SU-DHL-6 (cell line): ENCODE measurements around the gene PLPP1.

Experiments
- H2AFZ ChIP-seq: fragments of 200-600 bp; sonication (generic); 2 replicates; pipeline ENCODE4 v1.6.1; 2014; ENCODE audit warnings: low read depth, mild to moderate bottlenecking, moderate library complexity, mixed read lengths, antibody characterized with exemption, low read length; ENCODE audit not compliant: severe bottlenecking
- H3F3A ChIP-seq: fragments of 200-600 bp; shearing (Covaris generic); 2 replicates; pipeline ENCODE4 v1.6.0; 2016; ENCODE audit warnings: antibody characterized with exemption, mild to moderate bottlenecking; ENCODE audit not compliant: insufficient read depth
- H3K27ac ChIP-seq: fragments of 200-600 bp; sonication (generic); 2 replicates; pipeline ENCODE4 v1.5.1; 2016; ENCODE audit warnings: low read depth, mild to moderate bottlenecking, low read length, moderate library complexity, mixed read lengths
- H3K27me3 ChIP-seq: fragments of 200-600 bp; sonication (generic), shearing (Covaris generic); 2 replicates; pipeline ENCODE4 v1.6.0; 2014; ENCODE audit warnings: mild to moderate bottlenecking, low read length
- H3K36me3 ChIP-seq: fragments of 200-600 bp; sonication (generic); 2 replicates; pipeline ENCODE4 v1.6.1; 2014; ENCODE audit warnings: mild to moderate bottlenecking, low read length, mixed read lengths
- H3K4me2 ChIP-seq: fragments of 300-600, 200-600 bp; shearing (Covaris generic), sonication (generic); 2 replicates; pipeline ENCODE4 v1.6.0; 2014; ENCODE audit warnings: low read length, low read depth, mild to moderate bottlenecking; ENCODE audit not compliant: poor library complexity, severe bottlenecking
- H3K4me3 ChIP-seq: fragments of 200-600 bp; sonication (generic); 2 replicates; pipeline ENCODE4 v1.5.1; 2014; ENCODE audit warnings: antibody characterized with exemption, low read length, mild to moderate bottlenecking, mixed read lengths; ENCODE audit not compliant: insufficient read depth, poor library complexity, severe bottlenecking
- H3K79me2 ChIP-seq: fragments of 200-600 bp; sonication (generic); 2 replicates; pipeline ENCODE4 v1.6.1; 2014; ENCODE audit warnings: mild to moderate bottlenecking, low read length, moderate library complexity; ENCODE audit not compliant: insufficient read depth
- H3K9ac ChIP-seq: fragments of 200-600 bp; sonication (generic); 2 replicates; pipeline ENCODE4 v1.7.0; 2014; ENCODE audit warnings: mild to moderate bottlenecking, low read length
- H3K9me2 ChIP-seq: fragments of 200-600 bp; sonication (generic); replicated peaks from 2 replicates; pipeline ENCODE4 v1.6.1; 2014; ENCODE audit warnings: low read length; ENCODE audit not compliant: insufficient read depth
- H3K9me3 ChIP-seq: fragments of 200-600 bp; sonication (generic); 2 replicates; pipeline ENCODE4 v1.6.1; 2014; ENCODE audit warnings: low read length, mixed read lengths; ENCODE audit not compliant: insufficient read depth
- H4K20me1 ChIP-seq: fragments of 200-600 bp; sonication (generic); 2 replicates; pipeline ENCODE4 v1.6.1; 2014; ENCODE audit warnings: low read depth, mild to moderate bottlenecking, antibody characterized with exemption, low read length, moderate library complexity, mixed read lengths
- EZH2phosphoT487 ChIP-seq: fragments of 200-600 bp; sonication (generic), shearing (Covaris generic); conservative IDR thresholded peaks from 2 replicates; pipeline ENCODE4 v1.6.1; 2018; ENCODE audit warnings: mild to moderate bottlenecking, antibody characterized with exemption, low read length, moderate library complexity, mixed read lengths
- TF ChIP-seq, protein P1 (sequence below): fragments of 200-600 bp; sonication (generic); IDR thresholded peaks from one replicate; pipeline ENCODE4 v1.5.1; 2017; ENCODE audit warnings: antibody characterized with exemption, mild to moderate bottlenecking, low read length, moderate library complexity; ENCODE audit not compliant: insufficient read depth, poor library complexity, severe bottlenecking

The PLPP1 gene

DNA sequence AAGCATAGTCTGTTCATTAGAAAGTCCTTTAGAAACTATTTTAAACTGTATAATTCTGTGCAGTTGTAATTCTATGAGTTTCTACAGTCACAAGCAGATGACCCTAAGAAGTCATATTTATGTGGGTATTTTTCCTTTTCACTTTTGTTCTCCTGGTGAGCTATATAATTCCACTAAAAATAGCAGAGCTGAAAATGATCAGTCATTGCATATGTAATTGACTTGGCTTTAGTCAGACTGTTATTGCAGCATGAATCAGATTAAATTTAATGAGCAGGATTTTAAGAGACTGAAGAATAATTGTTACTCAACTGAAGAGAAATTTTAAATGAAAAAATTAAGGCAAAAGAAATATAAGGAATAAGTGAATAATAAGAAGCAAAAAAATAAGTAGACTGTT, 118.5 kb downstream of the PLPP1 start:
- Histone ChIP-seq H3K79me2 (no peaks in the 10 kb centered on the region), H3K4me3 (no peak overlapping the region), H2AFZ (no peak overlapping the region), H3K9ac (no peak overlapping the region), H3K27ac (no peak overlapping the region), H3K9me3 (no peaks in the 10 kb centered on the region), H3K9me2 (no peaks in the 10 kb centered on the region), H3K36me3 (peaks cover 53% of the 10 kb centered on the region), H3K27me3 (no peaks in the 10 kb centered on the region), H3K4me2 (no peak overlapping the region), H4K20me1 (no peaks in the 10 kb centered on the region), H3F3A (peaks cover 16% of the 10 kb centered on the region)
- TF ChIP-seq, protein P1, sequence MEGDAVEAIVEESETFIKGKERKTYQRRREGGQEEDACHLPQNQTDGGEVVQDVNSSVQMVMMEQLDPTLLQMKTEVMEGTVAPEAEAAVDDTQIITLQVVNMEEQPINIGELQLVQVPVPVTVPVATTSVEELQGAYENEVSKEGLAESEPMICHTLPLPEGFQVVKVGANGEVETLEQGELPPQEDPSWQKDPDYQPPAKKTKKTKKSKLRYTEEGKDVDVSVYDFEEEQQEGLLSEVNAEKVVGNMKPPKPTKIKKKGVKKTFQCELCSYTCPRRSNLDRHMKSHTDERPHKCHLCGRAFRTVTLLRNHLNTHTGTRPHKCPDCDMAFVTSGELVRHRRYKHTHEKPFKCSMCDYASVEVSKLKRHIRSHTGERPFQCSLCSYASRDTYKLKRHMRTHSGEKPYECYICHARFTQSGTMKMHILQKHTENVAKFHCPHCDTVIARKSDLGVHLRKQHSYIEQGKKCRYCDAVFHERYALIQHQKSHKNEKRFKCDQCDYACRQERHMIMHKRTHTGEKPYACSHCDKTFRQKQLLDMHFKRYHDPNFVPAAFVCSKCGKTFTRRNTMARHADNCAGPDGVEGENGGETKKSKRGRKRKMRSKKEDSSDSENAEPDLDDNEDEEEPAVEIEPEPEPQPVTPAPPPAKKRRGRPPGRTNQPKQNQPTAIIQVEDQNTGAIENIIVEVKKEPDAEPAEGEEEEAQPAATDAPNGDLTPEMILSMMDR: no peak
- no peak for TF ChIP-seq EZH2phosphoT487

DNA sequence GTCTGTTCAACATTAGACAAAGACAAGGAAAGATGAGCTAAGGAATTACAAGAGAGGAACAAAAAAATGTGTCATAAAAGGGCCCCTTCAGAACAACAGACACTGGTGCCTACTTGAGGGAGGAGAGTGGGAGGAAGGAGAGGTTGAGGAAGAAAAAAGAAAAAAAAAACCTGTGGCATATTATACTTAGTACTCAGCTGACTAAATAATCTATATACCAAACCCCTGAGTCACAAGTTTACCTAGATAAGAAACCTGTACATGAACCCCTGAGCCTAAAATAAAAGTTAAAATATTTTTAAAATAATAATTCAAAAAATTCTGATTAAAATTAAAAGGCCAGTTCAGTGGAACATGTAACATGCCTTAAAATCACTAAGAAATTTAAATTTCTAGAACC, 119.7 kb downstream of the PLPP1 start:
- Histone ChIP-seq H3K36me3 (peaks cover 57% of the 10 kb centered on the region), H3K9me2 (no peaks in the 10 kb centered on the region), H3K9ac (no peak overlapping the region), H3K4me3 (no peak overlapping the region), H4K20me1 (no peaks in the 10 kb centered on the region), H3K27me3 (no peaks in the 10 kb centered on the region), H3K4me2 (no peak overlapping the region), H3K79me2 (no peaks in the 10 kb centered on the region), H2AFZ (no peak overlapping the region), H3F3A (peaks cover 17% of the 10 kb centered on the region), H3K27ac (no peak overlapping the region), H3K9me3 (no peaks in the 10 kb centered on the region)
- TF ChIP-seq EZH2phosphoT487: no peak

DNA sequence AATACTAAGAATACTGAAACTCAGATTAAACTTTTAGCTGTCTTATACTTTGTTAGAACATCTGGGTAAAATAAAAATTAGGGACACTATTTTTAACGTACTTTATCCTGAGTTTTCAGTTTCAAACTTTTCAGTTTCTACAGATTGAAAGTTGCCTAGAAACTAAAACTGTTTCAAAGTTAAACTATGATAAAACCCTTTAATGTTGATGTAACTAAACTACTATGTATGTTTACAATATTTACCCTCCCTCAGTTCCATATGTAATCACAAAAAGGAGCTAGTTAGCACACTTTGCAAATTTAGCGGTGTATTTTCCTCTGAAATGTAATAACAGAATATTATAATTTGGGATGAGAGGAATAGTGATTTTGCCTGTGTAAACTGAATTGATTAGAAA, 121.1 kb downstream of the PLPP1 start:
- H3K9ac ChIP-seq: no peak overlapping the region
- H3K4me2 ChIP-seq: no peak overlapping the region
- H3F3A ChIP-seq: peaks cover 17% of the 10 kb centered on the region
- H3K9me2 ChIP-seq: no peaks in the 10 kb centered on the region
- TF ChIP-seq EZH2phosphoT487: no peak
- H3K4me3 ChIP-seq: no peak overlapping the region
- no peaks in the 10 kb centered on the region for H3K79me2 ChIP-seq
- H3K27ac ChIP-seq: no peak overlapping the region
- H3K27me3 ChIP-seq: no peaks in the 10 kb centered on the region
- no peaks in the 10 kb centered on the region for H3K9me3 ChIP-seq
- peaks cover 60% of the 10 kb centered on the region for H3K36me3 ChIP-seq
- H4K20me1 ChIP-seq: no peaks in the 10 kb centered on the region
- no peak overlapping the region for H2AFZ ChIP-seq

DNA sequence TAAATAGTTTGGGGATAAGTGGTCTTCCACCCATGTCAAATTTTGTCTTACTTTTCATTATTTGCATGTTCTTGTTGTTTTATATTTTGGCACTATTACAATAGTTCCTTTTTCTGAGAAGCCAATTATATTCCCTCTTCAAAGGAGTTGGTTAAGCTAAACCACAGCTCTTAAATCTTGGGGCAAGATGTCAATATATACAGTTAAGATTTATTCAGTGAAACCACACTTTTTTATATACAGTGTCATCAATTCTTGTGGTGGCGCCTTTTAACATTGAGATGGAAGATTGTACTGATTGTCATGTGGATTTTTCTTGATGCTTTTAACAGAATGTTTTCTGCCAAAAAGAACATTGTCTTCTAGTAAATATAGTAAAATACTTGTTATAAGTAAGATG, 122.9 kb downstream of the PLPP1 start:
- Histone ChIP-seq H3K27me3 (no peaks in the 10 kb centered on the region), H3K9ac (no peak overlapping the region), H3K79me2 (no peaks in the 10 kb centered on the region), H3K9me2 (no peaks in the 10 kb centered on the region), H3K4me2 (no peak overlapping the region), H4K20me1 (no peaks in the 10 kb centered on the region), H3K36me3 (peaks cover 63% of the 10 kb centered on the region), H3K4me3 (no peak overlapping the region), H3K9me3 (no peaks in the 10 kb centered on the region), H3F3A (peaks cover 17% of the 10 kb centered on the region), H3K27ac (no peak overlapping the region), H2AFZ (no peak overlapping the region)
- TF ChIP-seq, protein P1: no peak
- no peak for TF ChIP-seq EZH2phosphoT487
